Ovary (tissue), 3 donors: ENCODE measurements around the gene FASTK.

Experiments used
- CTCF ChIP-seq, 3 donors: fragments of 450-650 bp in 2 of 3; fragments of 200-600 bp in 1 of 3; IDR thresholded peaks; one replicate each; pipeline versions ENCODE4 v1.5.1 to v1.8.0; 2016 to 2022; ENCODE audit warnings: antibody characterized with exemption in 3 of 3, mild to moderate bottlenecking in 1 of 3
- EP300 ChIP-seq: sonication (generic); formaldehyde crosslinking; IDR thresholded peaks from one replicate; pipeline ENCODE4 v1.6.1; 2017; ENCODE audit warnings: antibody characterized with exemption
- POLR2A ChIP-seq: fragments of 450-650 bp; IDR thresholded peaks from one replicate; pipeline ENCODE4 v1.6.1; 2017; ENCODE audit warnings: antibody characterized with exemption, mild to moderate bottlenecking, moderate library complexity
- donor health status: DM: no; HTN: no; CAD: no.

DNA sequence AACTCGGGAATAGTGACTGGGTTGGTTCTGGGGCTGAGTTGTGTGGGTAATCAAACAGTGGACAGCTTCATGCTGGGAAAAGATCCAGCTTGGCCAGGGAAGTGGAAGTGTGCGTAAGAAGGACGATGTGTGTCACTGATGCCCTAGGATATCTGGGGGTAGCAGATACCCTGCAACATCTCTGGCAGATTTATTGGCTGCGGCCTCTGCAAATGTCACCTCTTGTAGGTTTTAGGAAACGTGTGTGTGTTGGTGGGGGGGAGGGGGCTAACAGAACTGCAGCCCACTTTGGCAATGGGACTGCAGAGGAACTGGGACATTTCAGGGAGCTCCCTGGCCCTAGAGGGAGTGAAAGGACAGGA lies 4.7 kb upstream of the FASTK start:
- TF ChIP-seq CTCF (IDR thresholded peaks at IDR 0.05) (no peak), POLR2A (no peak), EP300 (no peak)
